ENCODE measurements around the gene ITPR3. TPM values are rescaled to one million over a fixed set of nuclear protein-coding genes. Genes with fewer than 3 reads are reported as not detected.

Gene ITPR3
- total and polyA plus RNA-seq, 2 of the 13 experiments (the other 11 are each of a cell fraction or from before 2014, with no cell fraction given): 3.8 to 21.4 TPM

DNA sequence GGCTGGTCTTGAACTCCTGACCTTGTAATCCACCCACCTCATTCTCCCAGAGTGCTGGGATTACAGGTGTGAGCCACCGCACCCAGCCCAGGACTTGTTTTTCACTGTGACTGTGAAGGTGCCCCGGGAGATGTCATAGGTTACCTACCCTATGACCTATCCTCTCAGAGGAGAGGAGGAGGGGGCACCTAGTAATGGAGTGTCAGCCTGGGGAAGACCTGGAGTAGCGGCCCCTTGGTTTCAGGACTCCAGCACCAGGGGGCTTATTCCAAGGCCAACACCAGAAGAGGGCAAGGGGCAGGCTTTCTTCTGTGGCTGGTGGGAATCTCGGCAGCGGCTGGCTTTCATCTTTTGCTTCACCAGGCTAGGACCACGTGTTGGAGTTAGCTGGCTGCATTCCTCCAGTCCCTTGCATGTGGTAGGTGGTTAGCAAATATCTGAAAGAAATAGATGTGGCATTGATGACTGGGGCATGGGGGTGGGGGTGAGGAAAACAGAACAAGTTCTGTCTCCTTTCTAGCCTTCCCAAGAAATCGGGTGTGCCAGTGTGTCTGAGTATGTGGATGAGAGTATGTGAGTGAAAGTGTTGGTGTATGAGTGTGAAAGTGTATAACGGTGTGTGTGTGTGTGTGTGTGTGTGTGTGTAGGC, 7.9 kb upstream of the ITPR3 start (continued):
- TF ChIP-seq, protein P1, sequence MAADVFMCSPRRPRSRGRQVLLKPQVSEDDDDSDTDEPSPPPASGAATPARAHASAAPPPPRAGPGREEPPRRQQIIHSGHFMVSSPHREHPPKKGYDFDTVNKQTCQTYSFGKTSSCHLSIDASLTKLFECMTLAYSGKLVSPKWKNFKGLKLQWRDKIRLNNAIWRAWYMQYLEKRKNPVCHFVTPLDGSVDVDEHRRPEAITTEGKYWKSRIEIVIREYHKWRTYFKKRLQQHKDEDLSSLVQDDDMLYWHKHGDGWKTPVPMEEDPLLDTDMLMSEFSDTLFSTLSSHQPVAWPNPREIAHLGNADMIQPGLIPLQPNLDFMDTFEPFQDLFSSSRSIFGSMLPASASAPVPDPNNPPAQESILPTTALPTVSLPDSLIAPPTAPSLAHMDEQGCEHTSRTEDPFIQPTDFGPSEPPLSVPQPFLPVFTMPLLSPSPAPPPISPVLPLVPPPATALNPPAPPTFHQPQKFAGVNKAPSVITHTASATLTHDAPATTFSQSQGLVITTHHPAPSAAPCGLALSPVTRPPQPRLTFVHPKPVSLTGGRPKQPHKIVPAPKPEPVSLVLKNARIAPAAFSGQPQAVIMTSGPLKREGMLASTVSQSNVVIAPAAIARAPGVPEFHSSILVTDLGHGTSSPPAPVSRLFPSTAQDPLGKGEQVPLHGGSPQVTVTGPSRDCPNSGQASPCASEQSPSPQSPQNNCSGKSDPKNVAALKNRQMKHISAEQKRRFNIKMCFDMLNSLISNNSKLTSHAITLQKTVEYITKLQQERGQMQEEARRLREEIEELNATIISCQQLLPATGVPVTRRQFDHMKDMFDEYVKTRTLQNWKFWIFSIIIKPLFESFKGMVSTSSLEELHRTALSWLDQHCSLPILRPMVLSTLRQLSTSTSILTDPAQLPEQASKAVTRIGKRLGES (CRISPR knock-in tag; IDR thresholded peaks at IDR 0.05; ENCODE audit: borderline replicate concordance): no peak
- TF ChIP-seq PCBP2 (optimal IDR thresholded peaks at IDR 0.05; ENCODE audit: low read depth, low read length, poor library complexity, severe bottlenecking) (no peak), SOX13 (IDR thresholded peaks at IDR 0.05) (peak; percentile 51; the same call in 1 of the 2 replicates), SOX13 (CRISPR knock-in tag; conservative IDR thresholded peaks at IDR 0.05 in 1 of 2, IDR thresholded peaks at IDR 0.05 in 1 of 2) (peak in 1 of 2 experiments; percentile 57; a peak in 1 of 4 replicates), SOX6 (IDR thresholded peaks at IDR 0.05) (no peak), SOX6 (CRISPR knock-in tag; IDR thresholded peaks at IDR 0.05) (peak; percentile 78), JUND (CRISPR knock-in tag; IDR thresholded peaks at IDR 0.05) (no peak; the same call in 1 of the 2 replicates), ZNF496 (CRISPR knock-in tag; IDR thresholded peaks at IDR 0.05; ENCODE audit: insufficient replicate concordance) (no peak), ZNF24 (IDR thresholded peaks at IDR 0.05) (no peak), ZNF383 (CRISPR knock-in tag; IDR thresholded peaks at IDR 0.05; ENCODE audit: borderline replicate concordance) (no peak), NCOR1 (IDR thresholded peaks at IDR 0.05; ENCODE audit: borderline replicate concordance, low read length) (peak; percentile 89; the same call in 1 of the 2 replicates), ZFP36L1 (CRISPR knock-in tag; IDR thresholded peaks at IDR 0.05) (peak; percentile 67), ZNF460 (CRISPR knock-in tag; IDR thresholded peaks at IDR 0.05; ENCODE audit: borderline replicate concordance) (peak; percentile 65; the same call in 1 of the 2 replicates), ZBTB3 (CRISPR knock-in tag; IDR thresholded peaks at IDR 0.05; ENCODE audit: borderline replicate concordance, low read depth) (no peak), ZNF207 (IDR thresholded peaks at IDR 0.05; ENCODE audit: borderline replicate concordance) (no peak), ARHGAP35 (CRISPR knock-in tag; IDR thresholded peaks at IDR 0.05; ENCODE audit: borderline replicate concordance) (no peak), GATAD2A (CRISPR knock-in tag; IDR thresholded peaks at IDR 0.05) (peak; percentile 95), ZSCAN9 (CRISPR knock-in tag; IDR thresholded peaks at IDR 0.05; ENCODE audit: borderline replicate concordance) (no peak), RFX5 (IDR thresholded peaks at IDR 0.05; ENCODE audit: low read depth, low read length) (no peak), ZNF143 (CRISPR knock-in tag; IDR thresholded peaks at IDR 0.05) (no peak), ZBTB8A (CRISPR knock-in tag; IDR thresholded peaks at IDR 0.05; ENCODE audit: borderline replicate concordance, low read depth) (no peak), EEA1 (CRISPR knock-in tag; IDR thresholded peaks at IDR 0.05; ENCODE audit: borderline replicate concordance) (no peak; the same call in 1 of the 2 replicates), TOPORS (CRISPR knock-in tag; IDR thresholded peaks at IDR 0.05) (no peak), ERF (CRISPR knock-in tag; IDR thresholded peaks at IDR 0.05) (peak; percentile 60; the same call in 1 of the 2 replicates), MXD4 (CRISPR knock-in tag; IDR thresholded peaks at IDR 0.05) (no peak; the same call in 1 of the 2 replicates)
- TF ChIP-seq, protein P2, sequence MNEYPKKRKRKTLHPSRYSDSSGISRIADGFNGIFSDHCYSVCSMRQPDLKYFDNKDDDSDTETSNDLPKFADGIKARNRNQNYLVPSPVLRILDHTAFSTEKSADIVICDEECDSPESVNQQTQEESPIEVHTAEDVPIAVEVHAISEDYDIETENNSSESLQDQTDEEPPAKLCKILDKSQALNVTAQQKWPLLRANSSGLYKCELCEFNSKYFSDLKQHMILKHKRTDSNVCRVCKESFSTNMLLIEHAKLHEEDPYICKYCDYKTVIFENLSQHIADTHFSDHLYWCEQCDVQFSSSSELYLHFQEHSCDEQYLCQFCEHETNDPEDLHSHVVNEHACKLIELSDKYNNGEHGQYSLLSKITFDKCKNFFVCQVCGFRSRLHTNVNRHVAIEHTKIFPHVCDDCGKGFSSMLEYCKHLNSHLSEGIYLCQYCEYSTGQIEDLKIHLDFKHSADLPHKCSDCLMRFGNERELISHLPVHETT (CRISPR knock-in tag; conservative IDR thresholded peaks at IDR 0.05): no peak
- TF ChIP-seq, protein P3, sequence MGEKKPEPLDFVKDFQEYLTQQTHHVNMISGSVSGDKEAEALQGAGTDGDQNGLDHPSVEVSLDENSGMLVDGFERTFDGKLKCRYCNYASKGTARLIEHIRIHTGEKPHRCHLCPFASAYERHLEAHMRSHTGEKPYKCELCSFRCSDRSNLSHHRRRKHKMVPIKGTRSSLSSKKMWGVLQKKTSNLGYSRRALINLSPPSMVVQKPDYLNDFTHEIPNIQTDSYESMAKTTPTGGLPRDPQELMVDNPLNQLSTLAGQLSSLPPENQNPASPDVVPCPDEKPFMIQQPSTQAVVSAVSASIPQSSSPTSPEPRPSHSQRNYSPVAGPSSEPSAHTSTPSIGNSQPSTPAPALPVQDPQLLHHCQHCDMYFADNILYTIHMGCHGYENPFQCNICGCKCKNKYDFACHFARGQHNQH (CRISPR knock-in tag; IDR thresholded peaks at IDR 0.05): peak; percentile 21; the same call in 1 of the 2 replicates

Data from HepG2 (cell line).